ENCODE results near the gene CDK18.

DNA sequence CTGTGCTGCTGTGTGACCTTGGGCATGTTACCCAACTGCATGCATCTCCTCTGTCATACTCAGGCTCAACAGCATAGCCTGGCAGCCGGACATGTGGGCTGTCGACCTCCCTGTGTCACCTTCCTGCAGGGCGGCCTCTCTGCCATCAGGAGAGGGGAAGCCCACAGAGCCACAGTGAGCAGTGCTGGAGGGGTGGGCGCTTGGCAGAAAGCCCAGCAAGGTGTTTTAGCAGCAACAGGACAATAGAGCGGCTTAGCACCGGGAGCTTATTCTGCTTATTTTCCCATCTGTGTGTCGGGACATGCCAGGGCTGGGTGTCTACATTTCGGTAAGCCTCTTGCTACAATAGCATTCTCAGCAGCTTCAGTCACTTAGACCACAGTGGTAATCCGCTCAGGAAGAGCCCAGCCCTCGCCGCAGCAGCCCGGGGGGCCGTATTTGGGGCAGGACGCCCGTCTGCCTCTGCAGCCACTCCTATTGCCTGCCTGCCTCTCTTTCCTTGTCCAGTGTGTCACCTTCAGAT is 22.8 kb upstream of the CDK18 start:
- TF ChIP-seq, protein P1, sequence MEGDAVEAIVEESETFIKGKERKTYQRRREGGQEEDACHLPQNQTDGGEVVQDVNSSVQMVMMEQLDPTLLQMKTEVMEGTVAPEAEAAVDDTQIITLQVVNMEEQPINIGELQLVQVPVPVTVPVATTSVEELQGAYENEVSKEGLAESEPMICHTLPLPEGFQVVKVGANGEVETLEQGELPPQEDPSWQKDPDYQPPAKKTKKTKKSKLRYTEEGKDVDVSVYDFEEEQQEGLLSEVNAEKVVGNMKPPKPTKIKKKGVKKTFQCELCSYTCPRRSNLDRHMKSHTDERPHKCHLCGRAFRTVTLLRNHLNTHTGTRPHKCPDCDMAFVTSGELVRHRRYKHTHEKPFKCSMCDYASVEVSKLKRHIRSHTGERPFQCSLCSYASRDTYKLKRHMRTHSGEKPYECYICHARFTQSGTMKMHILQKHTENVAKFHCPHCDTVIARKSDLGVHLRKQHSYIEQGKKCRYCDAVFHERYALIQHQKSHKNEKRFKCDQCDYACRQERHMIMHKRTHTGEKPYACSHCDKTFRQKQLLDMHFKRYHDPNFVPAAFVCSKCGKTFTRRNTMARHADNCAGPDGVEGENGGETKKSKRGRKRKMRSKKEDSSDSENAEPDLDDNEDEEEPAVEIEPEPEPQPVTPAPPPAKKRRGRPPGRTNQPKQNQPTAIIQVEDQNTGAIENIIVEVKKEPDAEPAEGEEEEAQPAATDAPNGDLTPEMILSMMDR (IDR thresholded peaks at IDR 0.05) = no peak
- TF ChIP-seq POLR2A (IDR thresholded peaks at IDR 0.05) = no peak
- TF ChIP-seq POLR2AphosphoS5 (IDR thresholded peaks at IDR 0.05) = no peak
